ENCODE measurements around the gene PPIP5K1.

- TF ChIP-seq CTCF (IDR thresholded peaks at IDR 0.05; ENCODE audit: borderline replicate concordance, extremely low read depth, low read length, poor library complexity, severe bottlenecking) (no peak), EZH2 (IDR thresholded peaks at IDR 0.05; ENCODE audit: borderline replicate concordance, low read depth, low read length, severe bottlenecking) (no peak)
Measured at GRCh38 chr15:43545426-43545825, 44.6 kb downstream of the PPIP5K1 start.

Data from DND-41 (cell line).